HG02678 (cell line): ENCODE results near the gene EFHD2.
"Not testable (repeated sequence)": the region's sequence is repeated elsewhere in the genome, so short reads cannot be mapped to it uniquely, and the experiment has no call there.

Experiments
- ATAC-seq: cut with Tn5 transposase; IDR thresholded peaks from one replicate; pipeline ENCODE4 v1.9.1; 2021; ENCODE audit warnings: mild to moderate bottlenecking, moderate library complexity; ENCODE audit not compliant: unreplicated experiment

Gene EFHD2

DNA sequence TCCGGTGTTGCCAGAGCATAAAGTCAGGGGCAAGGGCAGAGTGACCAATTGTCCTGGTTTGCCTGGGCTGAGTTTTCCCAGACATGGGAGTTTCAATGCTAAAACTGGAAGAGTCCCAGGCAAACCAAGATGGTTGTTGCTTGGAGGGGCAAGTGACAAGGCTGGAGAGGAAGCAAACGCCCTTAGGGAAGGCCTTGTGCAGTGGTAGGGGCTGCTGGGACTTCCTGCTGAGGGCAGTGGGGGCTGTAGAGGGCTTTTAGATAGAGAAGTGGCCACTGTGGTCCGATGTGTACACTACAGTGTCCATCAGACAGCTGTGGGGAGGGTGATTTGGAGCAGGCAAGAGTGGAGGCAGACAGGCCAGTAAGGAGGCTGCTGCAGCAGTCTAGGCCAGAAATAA, 39.9 kb downstream of the EFHD2 start:
- no peak for ATAC-seq

DNA sequence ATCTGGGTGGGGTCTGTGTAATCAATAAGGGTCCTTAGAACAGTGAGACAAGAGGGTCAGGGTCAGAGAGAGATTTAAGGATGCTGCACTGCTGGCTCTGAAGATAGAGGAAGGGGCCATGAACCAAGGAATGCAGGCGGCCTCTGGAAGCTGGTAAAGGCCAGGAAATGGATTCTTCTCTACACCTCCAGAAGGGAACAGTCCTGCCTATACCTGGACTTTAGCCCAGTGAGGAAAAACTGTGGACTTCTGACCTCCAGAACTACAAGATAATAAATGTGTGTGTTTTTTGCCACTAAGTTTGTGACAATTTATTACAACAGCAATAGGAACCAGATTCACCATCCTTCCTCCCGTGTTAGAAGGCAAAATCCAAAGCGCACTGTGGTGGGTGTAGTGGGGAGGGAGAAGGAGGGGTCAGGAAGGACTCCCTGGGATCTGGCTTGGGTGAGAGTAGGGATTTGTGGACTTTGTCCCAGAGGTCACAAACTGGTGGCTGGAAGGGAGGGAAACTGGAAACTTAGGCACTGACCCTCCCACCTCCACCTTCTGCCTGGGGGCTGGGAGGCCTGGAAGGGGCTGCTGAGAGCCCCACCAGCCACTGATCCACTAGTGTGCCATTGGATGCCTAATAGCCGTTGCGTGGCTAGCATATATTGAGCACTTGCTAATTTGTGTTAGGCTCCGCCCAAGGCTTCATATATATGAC, 41.5 kb downstream of the EFHD2 start:
- ATAC-seq = no peak

DNA sequence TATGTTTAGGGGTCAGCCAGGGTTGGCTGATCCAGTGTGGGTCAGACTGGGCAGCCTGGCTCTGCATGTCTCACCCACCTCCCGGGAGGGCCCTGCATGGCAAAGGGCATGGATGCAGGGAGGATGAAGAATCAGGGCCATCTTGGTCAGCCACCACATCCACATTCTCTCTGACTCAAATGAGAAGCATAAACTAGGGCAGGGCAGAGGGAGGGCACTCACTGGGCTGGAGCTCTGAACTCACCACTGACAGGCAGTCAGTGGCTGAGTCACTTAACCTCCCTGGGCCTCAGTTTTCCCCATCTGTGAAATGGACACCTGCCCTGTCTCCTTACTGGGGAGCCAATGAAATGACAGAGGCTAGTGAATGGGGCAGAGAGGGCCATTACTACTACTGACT, 42.5 kb downstream of the EFHD2 start:
- ATAC-seq = no peak

DNA sequence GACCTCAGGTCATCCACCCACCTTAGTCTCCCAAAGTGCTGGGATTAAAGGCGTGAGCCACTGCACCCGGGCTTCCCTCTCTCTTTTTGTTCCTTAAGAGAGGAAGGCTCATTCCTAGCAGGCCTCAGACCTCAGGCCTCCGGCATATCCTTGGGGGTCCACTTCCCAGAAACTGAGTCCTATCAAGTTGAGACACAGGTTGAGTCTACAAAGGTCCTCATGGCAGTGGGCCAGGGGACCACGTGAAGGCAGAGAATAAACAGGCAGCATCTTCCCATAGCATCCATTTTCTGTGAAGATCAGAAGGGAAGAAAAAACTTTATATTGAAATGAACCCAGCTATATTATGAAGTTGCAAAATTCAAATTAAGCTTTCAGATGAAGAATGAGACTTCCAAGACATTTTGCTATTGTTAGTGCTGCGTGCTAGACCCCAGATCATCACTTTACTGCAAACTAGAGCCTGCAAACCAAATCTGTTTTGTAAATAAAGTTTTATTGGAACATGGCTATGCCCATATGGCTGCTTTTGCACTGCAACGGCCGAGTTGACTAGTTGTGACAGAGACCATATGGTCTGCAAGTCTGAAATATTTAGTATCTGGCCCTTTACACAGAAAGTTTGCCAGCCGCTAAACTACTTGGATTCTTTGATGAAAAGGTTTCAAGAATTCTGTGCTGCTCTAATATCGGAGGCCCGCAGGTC, 43.3 kb downstream of the EFHD2 start:
- no peak for ATAC-seq

DNA sequence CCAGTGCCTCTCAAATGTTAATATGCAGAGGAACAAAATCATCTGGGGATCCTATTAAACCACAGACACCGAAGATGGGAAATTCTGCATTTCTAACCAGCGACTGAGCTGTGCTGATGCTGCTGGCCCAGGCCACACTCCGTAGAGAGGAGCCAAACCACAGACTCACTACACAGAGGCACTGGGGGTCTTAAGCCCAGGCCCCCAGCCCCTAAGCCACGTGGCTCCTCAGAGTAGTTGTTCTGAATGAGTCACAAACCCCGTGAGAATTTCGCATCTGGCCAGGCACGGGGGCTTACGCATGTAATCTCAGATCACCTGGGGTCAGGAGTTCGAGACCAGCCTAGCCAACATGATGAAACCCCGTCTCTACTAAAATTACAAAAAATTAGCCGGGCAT, 44.0 kb downstream of the EFHD2 start:
- ATAC-seq = no peak

DNA sequence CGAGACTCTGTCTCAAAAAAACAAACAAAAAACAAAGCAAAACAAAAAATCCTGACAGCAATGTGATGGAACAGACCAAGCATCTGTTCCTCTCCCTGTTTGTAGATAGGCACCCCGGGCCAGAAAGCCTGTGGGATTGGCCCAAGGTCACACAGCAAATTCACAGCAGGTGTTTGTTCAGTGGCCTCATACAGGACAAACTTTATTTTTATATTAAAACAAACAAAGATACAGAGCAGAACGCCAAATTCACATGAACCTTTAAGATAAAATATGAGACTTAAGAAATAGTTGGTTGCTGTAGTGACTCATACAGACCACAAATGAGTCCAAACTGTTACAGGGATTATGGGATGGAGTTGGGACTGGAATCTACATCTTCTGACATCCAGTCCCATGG, 44.6 kb downstream of the EFHD2 start:
- no peak for ATAC-seq

DNA sequence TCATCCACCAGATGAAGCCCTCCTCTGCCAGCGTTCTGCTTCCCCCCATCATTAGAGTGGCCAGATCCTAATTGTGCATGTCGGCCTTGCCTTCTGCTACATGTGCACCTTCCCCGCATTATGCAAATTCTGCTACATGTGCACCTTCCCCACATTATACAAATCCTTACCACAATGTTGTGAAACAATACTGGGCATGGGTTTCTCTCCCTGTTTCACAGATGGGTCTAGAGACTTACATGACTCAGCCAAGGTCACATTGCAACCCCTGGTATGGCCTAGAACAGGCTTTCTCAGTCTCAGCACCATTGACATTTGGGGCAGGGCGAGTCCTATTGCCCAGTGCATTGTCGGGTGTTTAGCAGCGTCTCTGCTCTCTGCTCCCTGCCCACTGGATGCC, 45.8 kb downstream of the EFHD2 start:
- ATAC-seq = no peak

DNA sequence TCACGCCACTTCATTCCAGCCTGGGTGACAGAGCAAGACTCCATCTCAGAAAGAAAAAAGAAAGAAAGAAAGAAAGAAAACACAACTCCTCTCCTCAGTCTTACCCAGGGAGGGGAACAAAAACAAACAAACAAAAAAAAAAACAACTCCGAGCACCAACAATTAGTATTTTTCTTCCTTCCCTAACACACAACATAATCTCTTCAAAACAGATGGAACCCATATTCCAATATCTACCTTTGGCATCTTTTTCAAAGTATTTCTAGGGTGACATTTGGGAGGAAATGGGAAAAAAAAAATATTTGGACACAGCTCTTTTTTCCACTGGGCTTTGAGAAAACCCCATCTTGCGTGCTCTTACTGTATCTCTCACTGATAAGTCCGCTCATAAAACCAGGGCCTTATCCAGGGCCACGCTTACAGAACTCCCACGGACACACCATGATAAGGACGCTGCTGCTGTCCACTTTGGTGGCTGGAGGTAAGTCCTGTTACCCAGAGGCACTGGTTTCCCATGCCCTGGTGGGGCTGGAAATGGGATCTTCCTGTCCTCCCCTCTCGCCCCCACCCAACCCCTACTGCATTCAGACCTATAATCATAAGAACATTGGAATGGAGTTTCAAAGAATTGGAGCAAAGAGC, 46.7 kb downstream of the EFHD2 start, which contains the start of gene CELA2A:
CELA2A (plus strand) TSS at position 420 of the 642 bp plus-strand sequence; CDS start at position 442, 22 bp downstream.
- no peak for ATAC-seq

DNA sequence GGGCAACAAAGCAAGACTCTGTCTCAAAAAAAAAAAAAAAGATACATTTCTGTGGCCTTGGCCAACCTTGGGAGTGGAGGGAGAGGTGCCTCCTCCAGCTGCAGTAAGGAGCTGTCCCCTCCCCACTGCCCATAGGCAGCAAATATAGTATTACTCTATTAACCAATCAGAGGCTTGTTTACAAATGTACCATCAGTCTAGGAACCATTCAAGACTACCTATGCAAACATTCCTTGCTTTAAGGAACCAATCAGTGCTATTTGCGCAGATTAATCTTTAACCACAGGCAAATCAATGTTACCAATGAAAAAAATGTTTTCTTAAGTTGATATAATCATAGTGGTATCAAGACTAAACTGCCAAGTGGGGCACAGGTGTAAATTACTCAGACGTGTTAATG, 47.9 kb downstream of the EFHD2 start:
- no peak for ATAC-seq

DNA sequence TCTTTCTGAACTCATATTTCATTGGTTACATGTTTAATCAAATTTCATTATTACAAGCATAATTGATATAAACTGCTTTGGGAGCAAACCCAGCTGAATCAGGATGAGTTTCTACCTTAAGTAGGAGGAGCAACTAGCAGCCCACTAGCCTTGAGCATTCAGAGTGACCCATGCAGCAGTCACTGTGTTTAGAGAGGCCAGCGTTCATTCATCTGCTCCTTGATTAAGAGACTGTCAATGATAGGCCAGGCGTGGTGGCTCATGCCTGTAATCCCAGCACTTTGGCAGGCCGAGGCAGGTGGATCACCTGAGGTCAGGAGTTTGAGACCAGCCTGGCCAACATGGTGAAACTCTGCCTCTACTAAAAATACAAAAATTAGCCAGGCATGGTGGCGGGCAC, 48.7 kb downstream of the EFHD2 start:
- not testable (repeated sequence) for ATAC-seq

DNA sequence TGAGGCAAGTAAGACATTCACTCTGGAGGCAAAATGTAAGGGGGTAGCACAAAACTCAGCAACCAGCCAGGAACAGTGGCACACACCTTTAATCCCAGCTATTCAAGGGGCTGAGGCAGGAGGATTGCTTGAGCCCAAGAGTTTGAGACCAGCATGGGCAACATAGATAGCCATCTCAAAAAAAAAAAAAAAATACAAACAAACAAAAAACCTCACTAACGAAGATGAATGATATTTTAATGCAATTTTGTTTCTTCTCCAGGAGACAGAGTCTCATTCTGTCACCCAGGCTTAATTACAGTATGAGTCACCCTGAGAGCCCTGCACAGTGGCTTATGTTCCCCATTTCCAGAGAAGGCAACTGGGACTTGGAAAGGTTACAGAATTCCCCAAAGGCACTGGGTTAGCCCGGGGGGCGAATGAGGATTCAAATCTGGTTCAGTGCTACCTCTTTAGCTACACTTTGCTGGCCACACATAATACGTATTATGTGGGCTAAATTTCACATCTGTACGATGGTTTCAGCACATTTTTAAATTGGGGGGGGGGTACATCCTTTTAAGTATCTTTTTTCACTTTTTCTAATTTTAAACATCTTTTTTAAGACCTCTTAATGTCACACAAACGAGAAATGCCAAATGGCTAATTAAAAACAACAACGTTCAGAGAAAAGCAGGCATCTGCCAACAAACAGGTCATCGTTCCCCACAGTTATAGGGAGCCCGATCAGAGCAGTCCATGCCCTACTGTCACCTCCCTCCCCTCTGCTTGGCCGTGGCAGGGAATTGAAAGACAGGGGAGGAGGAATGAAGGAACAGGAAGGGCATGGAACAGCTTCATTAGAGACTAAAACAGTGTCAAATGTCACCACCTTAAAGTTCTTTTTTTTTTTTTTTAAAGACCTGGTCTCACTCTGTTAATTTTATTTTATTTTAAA, 50.4 kb downstream of the EFHD2 start:
- ATAC-seq = no peak

DNA sequence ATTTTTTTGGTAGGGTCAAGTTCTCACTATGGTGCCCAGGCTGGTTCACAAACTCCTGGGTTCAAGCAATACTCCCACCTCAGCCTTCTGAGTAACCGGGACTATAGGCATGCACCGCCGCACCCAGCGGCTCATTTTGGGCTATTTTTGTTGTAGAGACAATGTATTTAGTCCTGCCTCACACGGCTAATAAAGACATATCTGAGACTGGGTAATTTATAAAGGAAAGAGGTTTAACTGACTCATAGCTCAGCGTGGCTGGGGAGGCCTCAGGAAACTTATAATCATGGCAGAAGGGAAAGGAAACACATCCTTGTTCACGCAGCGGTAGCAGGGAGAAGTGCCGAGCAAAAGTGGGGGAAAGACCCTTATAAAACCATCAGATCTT, 51.0 kb downstream of the EFHD2 start:
- no peak for ATAC-seq

DNA sequence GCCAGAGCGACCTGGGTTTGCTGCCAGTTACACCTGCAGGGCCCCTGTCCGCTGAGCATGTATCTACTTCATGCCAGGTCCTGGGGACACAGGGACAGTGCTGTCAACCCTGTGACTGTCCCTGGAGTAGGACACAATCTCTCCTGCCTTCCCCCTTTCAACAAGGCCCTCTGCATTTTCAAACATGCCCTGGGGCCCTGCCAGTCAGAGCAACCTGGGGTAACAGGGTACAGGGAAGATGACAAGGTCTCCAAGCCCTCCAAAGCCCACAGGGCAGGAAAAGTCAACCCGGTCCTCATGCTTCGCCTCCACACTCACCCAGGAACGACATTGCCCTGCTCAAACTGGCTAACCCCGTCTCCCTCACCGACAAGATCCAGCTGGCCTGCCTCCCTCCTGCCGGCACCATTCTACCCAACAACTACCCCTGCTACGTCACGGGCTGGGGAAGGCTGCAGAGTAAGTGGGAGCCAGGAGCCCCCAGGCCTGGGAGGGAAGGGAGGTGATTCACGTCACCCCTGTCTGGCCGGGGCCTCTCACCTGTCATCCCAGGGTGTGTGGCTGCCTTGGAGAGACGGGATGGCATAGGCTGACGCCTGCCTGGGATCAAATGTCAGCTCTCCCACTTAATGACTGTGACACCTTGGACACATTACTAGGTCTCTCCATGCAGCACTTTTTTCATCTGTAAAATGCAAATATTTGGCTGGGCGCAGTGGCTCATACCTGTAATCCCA, 53.5 kb downstream of the EFHD2 start:
- not testable (repeated sequence) for ATAC-seq

DNA sequence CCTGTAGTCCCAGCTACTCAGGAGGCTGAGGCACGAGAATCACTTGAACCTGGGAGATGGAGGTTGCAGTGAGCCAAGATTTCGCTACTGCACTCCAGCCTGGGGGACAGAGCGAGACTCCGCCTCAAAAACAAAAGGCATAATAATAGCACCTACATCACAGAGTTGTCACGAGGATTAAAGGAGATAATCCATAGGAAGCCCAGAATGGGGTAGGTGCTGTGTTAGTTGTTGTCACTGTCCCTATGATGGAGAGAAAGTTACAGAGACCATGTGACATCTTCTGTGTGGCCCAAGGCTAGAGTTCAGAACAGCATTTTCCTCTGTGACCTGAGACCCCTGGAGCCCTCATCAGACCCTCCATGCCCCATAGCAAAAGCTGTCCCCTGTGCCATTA, 54.2 kb downstream of the EFHD2 start:
- not testable (repeated sequence) for ATAC-seq

DNA sequence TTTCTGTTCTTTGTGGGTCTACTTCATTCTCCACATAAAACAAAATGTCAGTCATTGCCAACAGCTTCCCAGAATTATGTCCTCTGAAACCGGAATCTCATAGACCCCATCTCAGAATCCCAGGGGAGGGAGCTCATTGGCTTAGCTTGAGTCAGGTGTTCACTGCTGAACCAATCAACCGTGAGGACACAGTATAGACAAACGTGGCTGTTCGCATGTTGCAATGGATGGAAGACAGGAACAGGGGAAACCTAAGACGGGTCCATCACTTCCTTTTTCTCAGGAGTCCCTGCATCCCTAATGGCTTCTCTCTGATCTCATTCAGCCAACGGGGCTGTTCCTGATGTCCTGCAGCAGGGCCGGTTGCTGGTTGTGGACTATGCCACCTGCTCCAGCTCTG, 56.0 kb downstream of the EFHD2 start:
- no peak for ATAC-seq

DNA sequence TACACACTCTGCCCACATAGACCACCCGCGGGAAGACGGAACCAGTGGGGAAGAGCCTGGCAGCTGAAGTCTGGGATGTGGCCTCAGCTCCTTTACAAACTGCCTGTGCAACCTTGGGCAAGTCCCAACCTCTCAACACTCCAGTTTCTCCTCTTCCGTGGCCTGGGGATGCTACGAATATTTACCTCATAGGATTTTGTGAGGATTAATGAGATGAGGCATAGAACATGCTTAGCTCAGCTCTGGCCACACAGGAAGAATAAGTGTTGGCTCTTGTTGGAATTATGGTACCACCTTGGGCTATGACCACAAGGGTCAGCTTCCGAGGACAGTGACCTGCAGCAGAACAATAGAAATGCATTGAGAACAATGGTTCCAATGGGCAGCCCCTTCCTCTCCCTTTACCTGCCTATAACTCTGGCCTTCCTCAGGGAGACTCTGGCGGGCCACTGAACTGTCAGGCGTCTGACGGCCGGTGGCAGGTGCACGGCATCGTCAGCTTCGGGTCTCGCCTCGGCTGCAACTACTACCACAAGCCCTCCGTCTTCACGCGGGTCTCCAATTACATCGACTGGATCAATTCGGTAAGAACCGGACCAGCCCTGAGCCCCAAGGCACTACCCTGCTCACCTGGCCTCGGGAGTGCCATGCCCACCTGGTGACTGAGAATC, 57.4 kb downstream of the EFHD2 start:
- ATAC-seq = not testable (repeated sequence)

DNA sequence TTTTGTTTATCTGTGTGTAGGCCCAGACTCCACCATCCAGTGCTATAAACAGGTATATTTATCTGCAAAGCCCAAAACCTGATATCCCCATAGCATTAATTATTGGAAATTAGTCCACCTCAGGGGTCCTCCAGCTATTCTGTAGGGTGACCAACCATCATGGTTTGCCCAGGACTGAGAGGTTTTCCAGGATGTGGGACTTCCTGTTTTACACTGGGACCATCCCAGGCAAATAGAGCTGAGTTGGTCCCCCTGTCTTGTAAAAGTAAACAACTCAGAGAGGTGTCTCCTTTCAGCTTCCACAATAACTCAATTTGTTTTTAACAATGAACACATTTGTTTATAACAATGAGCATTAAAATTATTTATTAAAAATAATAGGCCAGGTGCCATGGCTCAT, 58.5 kb downstream of the EFHD2 start:
- no peak for ATAC-seq

DNA sequence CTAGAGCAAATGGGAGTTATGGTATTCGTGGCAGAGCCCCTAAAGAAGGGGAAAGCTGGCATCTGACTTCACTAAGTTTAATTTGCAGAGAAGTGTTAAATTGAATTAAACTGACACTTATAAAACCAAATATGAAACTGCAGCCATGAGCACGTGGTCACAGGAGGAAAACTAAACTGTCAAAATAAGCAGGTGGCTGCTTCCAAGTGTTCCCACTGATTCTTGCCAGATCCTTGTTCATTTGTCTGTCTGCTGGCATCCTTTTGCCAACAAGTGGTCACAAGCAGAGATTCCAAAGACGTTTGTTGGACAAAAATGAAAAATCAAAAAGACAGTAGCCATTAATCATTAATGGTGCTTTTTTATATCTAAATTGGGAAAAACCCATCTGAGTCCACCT, 59.7 kb downstream of the EFHD2 start:
- no peak for ATAC-seq

DNA sequence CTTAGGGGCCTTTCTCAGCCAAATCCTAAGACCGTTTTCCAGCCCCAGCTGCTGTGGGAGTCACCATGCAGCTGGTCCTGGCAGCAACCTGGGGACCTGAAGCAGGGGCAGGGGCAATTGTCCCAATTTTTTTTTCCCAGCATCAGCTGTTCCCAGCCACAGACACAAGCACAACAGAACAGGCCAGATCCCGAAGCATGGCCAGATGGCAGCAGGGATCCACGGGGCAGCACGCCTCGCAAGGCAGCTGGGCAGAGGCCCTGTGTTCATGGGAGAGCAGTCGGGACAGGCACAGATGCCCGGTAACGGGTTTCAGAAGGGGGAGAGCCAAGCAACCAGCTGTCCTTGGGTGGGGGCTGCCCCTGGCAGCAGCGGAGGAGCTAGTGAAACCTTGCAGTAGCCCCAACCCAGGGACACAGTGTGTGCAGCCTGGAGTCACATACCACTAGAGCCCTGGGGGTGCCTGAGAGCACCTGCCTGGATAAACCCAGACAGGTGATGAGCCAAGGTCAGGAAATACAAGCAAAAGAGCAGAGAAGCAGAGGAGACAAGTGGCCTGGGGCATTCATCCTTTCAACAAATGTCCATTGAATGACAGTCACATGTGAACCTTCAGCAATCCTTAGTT, 60.2 kb downstream of the EFHD2 start:
- ATAC-seq = not testable (repeated sequence)
